D721Med (cell line): ENCODE results near the gene SNUPN.
"Not testable (repeated sequence)": the region's sequence is repeated elsewhere in the genome, so short reads cannot be mapped to it uniquely, and the experiment has no call there.

Source experiments
- DNase-seq: peaks from one replicate; pipeline ENCODE4 v3.0.0; 2011; ENCODE audit warnings: low spot score; ENCODE audit not compliant: insufficient read length
- FAIRE-seq: peaks from 2 replicates; lab custom pipeline; 2011; peaks lifted over from hg19 to GRCh38; lab: Jason Lieb, UNC
- TF ChIP-seq, protein P1 (sequence below): IDR thresholded peaks from 2 replicates; pipeline ENCODE4 v1.5.1; 2012; ENCODE audit warnings: mild to moderate bottlenecking, control low read depth; ENCODE audit not compliant: insufficient read depth; ENCODE audit errors: missing control alignments

SNUPN gene

DNA sequence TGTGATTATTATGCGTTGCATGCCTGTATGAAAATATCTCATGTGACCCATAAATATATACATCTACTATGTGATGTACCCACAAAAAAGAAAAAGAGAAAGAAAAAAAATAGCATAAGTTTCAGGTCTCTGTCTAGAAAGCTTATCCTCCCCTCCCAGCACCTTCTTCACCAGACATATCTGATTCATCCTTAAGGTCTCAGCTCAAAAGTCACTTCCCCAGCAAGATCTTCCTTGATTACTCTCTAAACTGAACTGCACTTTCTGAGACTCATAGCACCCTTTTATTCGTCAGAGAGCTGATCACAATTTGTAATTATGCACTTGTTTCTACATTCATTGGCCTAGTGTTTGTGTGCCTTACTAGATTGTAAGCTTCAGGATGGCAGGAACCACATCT, 35.3 kb downstream of the SNUPN start:
- TF ChIP-seq, protein P1, sequence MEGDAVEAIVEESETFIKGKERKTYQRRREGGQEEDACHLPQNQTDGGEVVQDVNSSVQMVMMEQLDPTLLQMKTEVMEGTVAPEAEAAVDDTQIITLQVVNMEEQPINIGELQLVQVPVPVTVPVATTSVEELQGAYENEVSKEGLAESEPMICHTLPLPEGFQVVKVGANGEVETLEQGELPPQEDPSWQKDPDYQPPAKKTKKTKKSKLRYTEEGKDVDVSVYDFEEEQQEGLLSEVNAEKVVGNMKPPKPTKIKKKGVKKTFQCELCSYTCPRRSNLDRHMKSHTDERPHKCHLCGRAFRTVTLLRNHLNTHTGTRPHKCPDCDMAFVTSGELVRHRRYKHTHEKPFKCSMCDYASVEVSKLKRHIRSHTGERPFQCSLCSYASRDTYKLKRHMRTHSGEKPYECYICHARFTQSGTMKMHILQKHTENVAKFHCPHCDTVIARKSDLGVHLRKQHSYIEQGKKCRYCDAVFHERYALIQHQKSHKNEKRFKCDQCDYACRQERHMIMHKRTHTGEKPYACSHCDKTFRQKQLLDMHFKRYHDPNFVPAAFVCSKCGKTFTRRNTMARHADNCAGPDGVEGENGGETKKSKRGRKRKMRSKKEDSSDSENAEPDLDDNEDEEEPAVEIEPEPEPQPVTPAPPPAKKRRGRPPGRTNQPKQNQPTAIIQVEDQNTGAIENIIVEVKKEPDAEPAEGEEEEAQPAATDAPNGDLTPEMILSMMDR = no peak
- no peak for FAIRE-seq
- DNase-seq = no peak

DNA sequence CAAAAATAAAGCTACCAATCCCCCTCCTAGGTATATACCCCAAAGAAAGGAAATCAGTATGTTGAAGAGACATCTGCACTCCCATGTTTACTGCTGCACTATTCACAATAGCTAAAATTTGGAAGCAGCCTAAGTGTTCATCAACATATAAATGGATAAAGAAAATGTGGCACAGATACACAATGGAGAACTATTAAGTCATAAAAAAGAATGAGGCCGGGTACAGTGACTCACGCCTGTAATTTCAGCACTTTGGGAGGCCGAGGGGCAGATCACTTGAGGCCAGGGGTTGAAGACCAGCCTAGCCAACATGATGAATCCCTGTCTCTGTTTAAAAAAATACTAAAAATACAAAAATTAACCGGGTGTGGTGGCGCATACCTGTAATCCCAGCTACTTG, 36.5 kb downstream of the SNUPN start:
- FAIRE-seq (no peak), DNase-seq (no peak)
- TF ChIP-seq, protein P1 = no peak

DNA sequence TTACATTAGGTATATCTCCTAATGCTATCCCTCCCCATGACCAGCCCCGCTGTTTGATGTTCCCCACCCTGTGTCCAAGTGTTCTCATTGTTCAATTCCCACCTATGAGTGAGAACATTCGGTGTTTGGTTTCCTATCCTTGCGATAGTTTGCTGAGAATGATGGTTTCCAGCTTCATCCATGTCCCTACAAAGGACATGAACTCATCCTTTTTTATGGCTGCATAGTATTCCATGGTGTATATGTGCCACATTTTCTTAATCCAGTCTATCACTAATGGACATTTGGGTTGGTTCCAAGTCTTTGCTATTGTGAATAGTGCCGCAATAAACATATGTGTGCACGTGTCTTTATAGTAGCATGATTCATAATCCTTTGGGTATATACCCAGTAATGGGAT, 39.1 kb downstream of the SNUPN start:
- DNase-seq, FAIRE-seq: not testable (repeated sequence)

DNA sequence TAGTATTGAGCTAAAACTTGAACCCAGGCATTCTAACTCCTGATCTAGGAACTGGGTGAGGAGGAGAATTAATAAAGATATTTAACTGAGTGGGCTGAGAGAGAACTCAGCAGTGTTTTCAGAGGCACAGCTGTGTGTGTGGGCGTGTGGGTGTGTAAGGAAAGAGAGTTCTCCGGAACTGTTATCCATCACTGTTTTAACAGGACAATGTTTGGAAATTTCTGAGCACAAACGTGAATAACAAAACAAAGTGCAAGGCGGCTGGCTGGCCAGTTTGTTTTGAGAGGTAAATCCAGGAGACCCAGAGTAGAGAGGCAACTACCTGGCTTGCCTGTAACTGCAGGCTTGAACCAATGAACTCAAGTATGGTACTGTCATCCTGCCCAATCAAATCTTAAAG, 41.4 kb downstream of the SNUPN start:
- no peak for FAIRE-seq
- DNase-seq = no peak
- TF ChIP-seq, protein P1 = no peak

DNA sequence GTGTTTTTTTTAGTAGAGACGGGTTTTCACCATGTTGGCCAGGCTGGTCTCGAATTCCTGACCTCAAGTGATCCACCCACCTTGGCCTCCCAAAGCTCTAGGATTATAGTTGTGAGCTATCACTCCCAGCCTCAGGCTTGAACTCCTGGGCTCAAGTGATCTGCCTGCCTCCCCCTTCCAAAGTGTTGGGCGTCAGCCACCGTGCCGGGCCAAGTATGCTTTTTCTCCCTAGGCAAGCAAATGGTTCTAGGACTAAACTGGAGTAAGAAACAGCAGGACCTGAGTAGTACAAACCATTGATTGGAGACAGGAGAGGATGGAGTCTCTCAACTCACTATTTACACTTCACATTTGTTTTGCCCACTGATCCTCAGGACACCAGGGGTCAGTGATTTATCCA, 41.8 kb downstream of the SNUPN start:
- DNase-seq (no peak), FAIRE-seq (no peak)
- TF ChIP-seq, protein P1 = no peak

DNA sequence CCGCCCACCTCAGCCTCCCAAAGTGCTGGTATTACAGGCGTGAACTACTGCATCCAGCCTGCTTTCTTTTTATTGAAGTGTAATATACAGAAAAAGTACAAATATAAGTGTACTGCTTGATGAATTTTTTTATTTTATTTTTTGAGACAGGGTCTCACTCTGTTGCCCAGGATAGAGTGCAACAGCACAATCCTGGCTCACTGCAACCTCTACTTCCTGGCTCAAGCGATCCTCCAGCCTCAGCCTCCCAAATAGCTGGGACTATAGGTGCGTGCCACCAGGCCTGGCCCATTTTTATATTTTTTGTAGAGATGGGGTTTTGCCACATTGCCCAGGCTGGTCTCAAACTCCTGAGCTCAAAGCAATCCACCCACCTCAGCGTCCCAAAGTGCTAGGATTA, 42.6 kb downstream of the SNUPN start:
- not testable (repeated sequence) for DNase-seq, FAIRE-seq

DNA sequence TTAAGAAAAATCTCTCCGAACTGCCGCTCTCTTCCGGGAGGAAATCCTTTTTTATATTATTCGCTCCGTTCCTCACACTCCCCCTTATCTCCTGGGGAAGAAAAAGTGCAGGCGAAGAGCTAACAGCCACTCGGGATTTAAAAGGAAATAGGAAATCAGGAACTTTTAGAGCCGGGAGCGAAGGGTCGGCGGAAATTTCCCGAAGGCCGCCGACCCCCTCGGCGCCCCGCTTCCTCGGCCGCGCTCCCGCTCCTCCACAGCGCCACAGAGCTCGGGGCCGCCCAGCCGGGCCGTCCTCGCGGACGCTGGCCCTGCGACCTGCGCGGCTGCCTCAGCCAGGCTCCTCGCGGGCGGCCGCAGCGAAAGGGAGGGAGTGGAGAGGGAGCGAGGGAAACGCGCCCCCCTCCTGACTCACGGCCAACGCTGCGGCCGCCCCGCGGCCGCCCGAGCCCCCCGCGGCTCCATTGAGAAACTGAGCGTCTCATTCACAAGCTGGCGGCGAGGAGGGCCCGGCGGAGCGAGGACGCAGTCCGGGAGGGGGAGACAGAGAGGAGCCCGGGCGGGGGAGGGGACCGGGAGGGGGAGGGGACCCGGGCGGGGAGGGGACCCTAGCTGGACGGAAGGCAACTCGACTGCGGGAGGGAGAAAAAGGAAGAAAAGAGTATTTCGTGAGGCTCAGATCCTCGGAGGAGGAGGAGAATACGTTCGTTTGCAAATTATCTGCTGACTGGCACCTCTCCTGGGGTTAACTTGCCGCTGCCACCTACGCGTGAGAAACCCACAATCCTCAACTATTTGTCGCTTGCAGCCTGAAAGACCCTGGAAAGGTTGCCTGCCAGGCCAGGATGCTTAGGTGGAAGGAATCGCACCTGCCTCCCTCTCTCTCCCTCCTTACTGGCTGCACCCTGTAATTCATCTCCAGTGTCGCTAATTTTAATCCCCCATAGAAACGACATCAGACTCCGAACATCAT, 46.3 kb downstream of the SNUPN start, which contains the start of gene PTPN9:
Gene PTPN9, minus strand, starts transcription at position 368 of the 973 bp plus-strand sequence. CDS start 539 bp downstream, outside the sequence.
- FAIRE-seq (no peak), DNase-seq (no peak)
- TF ChIP-seq, protein P1 = no peak

DNA sequence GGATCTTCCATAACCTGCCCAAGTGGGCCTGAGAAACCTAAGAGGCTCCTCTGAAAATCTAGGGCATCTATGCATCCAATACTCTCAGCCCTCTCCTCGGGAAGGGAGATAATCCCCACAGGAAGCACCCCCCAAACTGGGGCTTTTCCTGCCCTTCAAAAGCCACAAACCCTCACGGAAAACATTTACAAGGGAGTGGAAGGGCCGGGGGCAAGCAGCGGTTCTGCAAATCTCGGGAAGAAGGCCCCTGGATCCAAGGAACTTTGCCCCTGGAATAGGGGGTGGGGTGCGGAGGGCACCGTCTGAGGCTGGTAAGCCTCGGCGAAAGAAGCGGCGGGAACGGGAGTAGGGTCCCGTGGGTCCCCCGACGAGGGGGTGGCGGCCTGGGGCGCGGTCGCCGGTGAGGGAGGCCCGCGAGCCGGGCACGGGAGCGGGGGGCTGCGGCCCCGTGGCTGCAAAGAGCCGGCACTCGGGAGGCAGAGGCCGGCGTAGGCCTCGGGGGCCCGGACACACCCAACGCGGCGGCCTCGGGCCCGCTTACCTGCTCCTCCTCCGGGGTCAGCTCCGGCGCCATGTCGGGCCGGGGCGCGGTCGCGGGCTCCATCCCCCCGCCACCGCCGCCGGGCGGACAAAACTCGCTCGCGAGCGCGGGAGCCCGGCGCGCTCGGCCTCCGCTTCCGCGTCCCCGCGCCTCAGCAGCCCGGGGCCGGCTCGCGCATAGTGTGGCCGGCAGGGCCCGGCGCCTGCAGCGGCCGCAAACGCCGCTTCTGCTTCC, 47.2 kb downstream of the SNUPN start:
- TF ChIP-seq, protein P1 = no peak
- FAIRE-seq = no peak
- no peak for DNase-seq
